Measurements from ENCODE around the gene MRPS33.
A peak's percentile ranks its signal among the peaks of the same experiment; 100 is the strongest.
"Not testable (repeated sequence)": the region's sequence is repeated elsewhere in the genome, so short reads cannot be mapped to it uniquely, and the experiment has no call there.

MRPS33 gene

GRCh38 chr7:141014524-141015395 is at the start of gene MRPS33:
MRPS33 (minus strand) TSS chr7:141014952; CDS start chr7:141010633, 4,319 bp downstream.
- peak; percentile 98 to 99 for DNase-seq

- DNase-seq = no peak
These were observed 43.0 kb upstream of the MRPS33 start for GRCh38 chr7:141057788-141058187.

GRCh38 chr7:141055146-141055545 is 40.4 kb upstream of the MRPS33 start:
- DNase-seq = no peak

DNA sequence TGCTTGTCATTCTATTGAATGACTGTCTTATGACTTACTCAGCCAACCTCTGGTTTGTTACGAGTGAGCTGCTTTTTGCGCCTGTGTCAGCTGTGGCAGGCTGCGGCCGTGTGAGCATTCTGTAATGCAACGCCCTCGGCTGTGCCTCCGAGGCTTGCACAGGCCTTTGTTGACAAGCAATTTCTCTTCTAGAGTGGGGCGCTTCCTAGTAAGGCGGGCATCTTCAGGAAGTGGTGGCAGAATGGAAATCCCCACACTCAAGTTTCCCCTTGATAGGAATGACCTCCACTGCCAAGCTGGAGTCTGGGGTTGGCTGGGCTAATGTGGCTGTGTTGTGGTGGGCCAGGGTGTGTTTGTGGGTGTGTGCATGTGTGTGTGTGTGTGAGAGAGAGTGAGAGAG is 38.9 kb upstream of the MRPS33 start:
- DNase-seq = no peak

GRCh38 chr7:141045842-141046620 is 31.3 kb upstream of the MRPS33 start:
- DNase-seq = no peak

- no peak for DNase-seq
These were observed 30.5 kb upstream of the MRPS33 start for GRCh38 chr7:141045126-141045841.

- no peak for DNase-seq
These were observed 28.9 kb upstream of the MRPS33 start for GRCh38 chr7:141043616-141044015.

- no peak for DNase-seq
These were observed 27.8 kb upstream of the MRPS33 start for GRCh38 chr7:141042222-141043193.

GRCh38 chr7:141039376-141039775 is 24.6 kb upstream of the MRPS33 start:
- no peak for DNase-seq

GRCh38 chr7:141038100-141038499 is 23.3 kb upstream of the MRPS33 start:
- not testable (repeated sequence) for DNase-seq

DNA sequence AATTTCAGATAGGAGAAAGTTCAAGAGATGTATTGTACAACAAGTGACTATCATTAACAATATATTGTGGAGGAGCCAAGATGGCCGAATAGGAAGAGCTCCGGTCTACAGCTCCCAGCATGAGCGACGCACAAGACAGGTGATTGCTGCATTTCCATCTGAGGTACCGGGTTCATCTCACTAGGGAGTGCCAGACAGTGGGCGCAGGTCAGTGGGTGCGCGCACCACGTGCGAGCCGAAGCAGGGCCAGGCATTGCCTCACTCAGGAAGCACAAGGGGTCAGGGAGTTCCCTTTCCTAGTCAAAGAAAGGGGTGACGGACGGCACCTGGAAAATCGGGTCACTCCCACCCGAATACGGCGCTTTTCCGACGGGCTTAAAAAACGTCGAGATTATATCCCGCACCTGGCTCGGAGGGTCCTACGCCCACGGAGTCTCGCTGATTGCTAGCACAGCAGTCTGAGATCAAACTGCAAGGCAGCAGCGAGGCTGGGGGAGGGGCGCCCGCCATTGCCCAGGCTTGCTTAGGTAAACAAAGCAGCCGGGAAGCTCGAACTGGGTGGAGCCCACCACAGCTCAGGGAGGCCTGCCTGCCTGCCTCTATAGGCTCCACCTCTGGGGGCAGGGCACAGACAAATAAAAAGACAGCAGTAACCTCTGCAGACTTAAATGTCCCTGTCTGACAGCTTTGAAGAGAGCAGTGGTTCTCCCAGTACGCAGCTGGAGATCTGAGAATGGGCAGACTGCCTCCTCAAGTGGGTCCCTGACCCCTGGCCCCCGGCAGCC is 18.0 kb upstream of the MRPS33 start:
- peak; percentile 64 to 67 for DNase-seq

DNA sequence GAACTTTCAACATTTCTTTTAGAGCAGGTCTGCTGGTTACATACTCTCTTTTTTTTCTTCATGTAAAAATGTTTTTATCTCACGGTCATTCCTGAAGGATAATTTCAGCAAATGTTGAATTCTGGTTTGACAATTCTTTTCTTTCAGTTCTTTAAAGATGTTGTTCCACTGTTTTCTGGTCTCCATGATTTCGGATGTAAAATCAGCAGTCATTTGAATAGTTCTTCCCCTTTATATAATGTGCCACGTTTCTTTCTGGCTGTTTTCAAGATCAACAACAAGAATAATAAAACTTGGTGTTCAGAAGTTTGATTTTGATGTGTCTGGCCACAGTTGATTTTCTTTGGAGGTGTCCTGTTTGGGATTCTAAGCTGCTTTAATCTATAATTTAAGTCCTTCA is 14.0 kb upstream of the MRPS33 start:
- DNase-seq = no peak

DNA sequence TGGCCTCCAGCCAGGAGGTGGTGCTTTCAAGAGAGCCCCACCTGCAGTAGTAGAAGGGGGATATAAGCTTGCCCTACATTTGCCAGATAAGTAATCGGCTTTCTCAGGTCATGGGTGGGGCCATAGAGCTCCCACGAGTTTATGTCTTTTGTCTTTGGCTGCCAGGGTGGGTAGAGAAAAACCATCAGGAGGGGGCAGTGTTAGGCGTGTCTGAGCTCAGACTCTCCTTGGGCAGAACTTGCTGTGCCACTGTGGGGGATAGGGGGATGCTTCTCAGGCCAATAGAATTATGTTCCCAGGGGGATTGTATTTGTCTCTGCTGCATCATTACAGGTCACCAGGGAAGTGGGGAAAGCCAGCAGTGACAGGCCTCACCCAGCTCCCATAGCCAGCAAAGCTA is 12.3 kb upstream of the MRPS33 start:
- peak; percentile 7 to 51 for DNase-seq

DNA sequence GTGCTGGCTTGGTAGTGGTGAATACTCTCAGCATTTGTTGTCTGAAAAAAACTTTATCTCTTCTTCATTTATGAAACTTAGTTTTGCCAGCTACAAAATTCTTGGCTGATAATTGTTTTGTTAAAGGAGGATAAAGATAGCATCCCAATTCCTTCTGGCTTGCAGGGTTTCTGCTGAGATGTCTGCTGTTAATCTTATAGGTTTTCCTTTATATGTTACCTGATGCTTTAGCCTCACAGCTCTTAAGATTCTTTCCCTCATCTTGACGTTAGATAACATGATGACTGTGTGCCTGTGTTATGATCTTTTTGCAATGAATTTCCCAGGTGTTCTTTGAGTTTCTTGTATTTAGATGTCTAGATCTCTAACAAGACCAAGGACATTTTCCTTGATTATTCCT is 9.9 kb upstream of the MRPS33 start:
- no peak for DNase-seq

- no peak for DNase-seq
These were observed 8.5 kb upstream of the MRPS33 start for GRCh38 chr7:141023295-141023694.

- DNase-seq = no peak
These were observed 2.8 kb upstream of the MRPS33 start for GRCh38 chr7:141017555-141017954.

DNA sequence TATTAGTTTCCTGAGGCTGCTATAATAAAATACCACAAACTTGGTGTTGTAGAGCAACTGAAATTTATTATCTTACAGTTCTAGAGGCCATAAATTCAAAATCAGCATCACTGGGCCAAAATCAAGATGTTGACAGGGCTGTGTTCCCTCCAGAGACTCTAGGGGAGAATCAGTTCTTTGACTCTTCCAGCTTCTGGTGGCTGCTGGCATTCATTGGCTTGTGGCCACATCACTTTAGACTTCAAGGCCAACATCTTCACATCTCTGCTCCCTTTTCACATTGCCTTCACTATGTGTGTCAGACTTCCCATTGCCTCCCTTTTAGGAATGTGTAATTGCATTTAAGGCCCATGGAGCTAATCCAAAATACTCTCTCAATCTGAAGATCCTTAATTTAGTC is 1.6 kb upstream of the MRPS33 start:
- DNase-seq = no peak

DNA sequence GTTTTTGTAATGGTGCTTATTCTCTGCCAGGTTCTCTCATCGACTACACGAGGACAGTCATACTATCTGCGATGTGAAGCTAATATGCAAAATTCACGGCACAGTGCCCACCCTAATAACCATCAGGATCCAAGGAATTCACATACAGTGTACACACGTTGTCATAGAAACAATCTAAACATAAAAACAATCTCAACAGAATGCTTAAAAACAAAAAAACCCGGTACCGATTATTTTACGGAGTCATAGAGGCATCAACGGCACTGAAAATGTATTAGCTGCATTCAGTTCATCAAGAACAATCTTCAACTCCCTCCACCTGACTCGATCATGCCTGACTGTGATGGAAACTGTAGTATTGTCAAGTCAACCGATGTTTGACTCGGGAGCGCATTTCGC is 628 bp downstream of the MRPS33 start:
- DNase-seq = peak; percentile 57 to 80

DNA sequence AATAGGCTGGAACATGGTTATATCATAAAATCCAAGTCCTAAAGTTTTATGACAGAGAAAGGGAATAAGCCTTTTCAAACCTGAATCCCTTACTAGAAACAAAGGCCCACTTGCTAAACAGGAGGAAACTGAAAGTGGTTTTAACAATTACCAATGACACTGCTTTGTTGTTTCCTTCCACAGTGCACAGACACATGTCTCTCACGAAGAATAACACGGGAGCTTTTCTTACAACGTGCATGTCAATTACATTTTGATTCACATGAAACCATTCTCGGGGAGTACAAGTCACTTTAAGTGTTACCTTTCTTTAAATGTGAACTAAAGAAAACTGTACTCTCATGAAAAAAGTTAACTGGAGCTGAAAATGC is 1.4 kb downstream of the MRPS33 start:
- no peak for DNase-seq

GRCh38 chr7:141012696-141013344 is 1.9 kb downstream of the MRPS33 start:
- DNase-seq = no peak
